Measurements from ENCODE around the gene MRPL52. TPM values are rescaled to one million over a fixed set of nuclear protein-coding genes. Genes with fewer than 3 reads are reported as not detected.

The MRPL52 gene
- total RNA-seq, 5 donors from 2014 or later (not counting 1 experiment from before 2014, with no cell fraction given): 36.5 to 70.1 (median 62.2) TPM

GRCh38 chr14:22836301-22837113 is 6.8 kb downstream of the MRPL52 start, which contains the start of gene MMP14:
Gene MMP14, plus strand, starts transcription at chr14:22836585. Its CDS starts 233 bp downstream, at chr14:22836818.
- 37% methylated on average over 31 of the region's 46 CpGs for WGBS (ENCODE audit: insufficient coverage)
- Mint-ChIP-seq H3K9me3 (no peaks in the 10 kb centered on the region), H3K4me3 (peak within 1 kb of the TSS; percentile 81 to 90 (median 87)), H3K4me1 (peaks cover 9 to 21% (median 18%) of the 10 kb centered on the region in 3 donors), H3K36me3 (peaks cover 16% of the 10 kb centered on the region), H3K27me3 (peaks cover 13 to 28% of the 10 kb centered on the region in 2 donors), H3K27ac (peak within 1 kb of the TSS; percentile 29 to 55)
- ATAC-seq (replicated peaks in 1 of 4) (no peak), DNase-seq (no peak)
- H3K4me1 ChIP-seq (ENCODE audit: control insufficient read depth in 1 of 2, extremely low read depth in 1 of 2, insufficient read depth in 2 of 2, low read length in 2 of 2): peaks cover 6 to 21% of the 10 kb centered on the region in 2 experiments
- peak within 1 kb of the TSS; percentile 43 to 78 for H3K4me3 ChIP-seq (ENCODE audit: control insufficient read depth in 1 of 2, extremely low read depth in 1 of 2, low read length in 1 of 2)
- H3K27me3 ChIP-seq (replicated peaks in 1 of 2; ENCODE audit: control insufficient read depth in 2 of 2, extremely low read depth in 1 of 2, insufficient read depth in 2 of 2, low read length in 1 of 2): peaks cover 0 to 45% of the 10 kb centered on the region in 2 experiments
- POLR2A ChIA-PET: no interaction called here
- CTCF ChIA-PET: interaction anchor here (0.5 to 0.7 kb wide), 2 partner anchors 18 to 235 kb away, joined by 3 to 4 read pairs; no protein-coding TSS in a partner anchor
- H3K36me3 ChIP-seq (ENCODE audit: control insufficient read depth in 2 of 2, extremely low read depth in 1 of 2, insufficient read depth in 1 of 2, low read length in 1 of 2): peaks cover 4 to 20% of the 10 kb centered on the region in 2 donors
- no peaks in the 10 kb centered on the region for H3K9me3 ChIP-seq
- no peak within 1 kb of the TSS for H3K27ac ChIP-seq (ENCODE audit: low read length)

- DNase-seq: peak in 3 of 35 experiments; percentile 8 to 32 (median 13)
- Histone ChIP-seq H3K27ac (ENCODE audit: low read length) (no peak overlapping the region), H3K27me3 (replicated peaks in 1 of 2; ENCODE audit: control insufficient read depth in 2 of 2, extremely low read depth in 1 of 2, insufficient read depth in 2 of 2, low read length in 1 of 2) (peaks cover 0 to 48% of the 10 kb centered on the region in 2 experiments), H3K9me3 (no peaks in the 10 kb centered on the region), H3K36me3 (ENCODE audit: control insufficient read depth in 2 of 2, extremely low read depth in 1 of 2, insufficient read depth in 1 of 2, low read length in 1 of 2) (peaks cover 4 to 17% of the 10 kb centered on the region in 2 donors), H3K4me3 (ENCODE audit: control insufficient read depth in 1 of 2, extremely low read depth in 1 of 2, low read length in 1 of 2) (peak overlapping the region; percentile 43 to 78), H3K4me1 (ENCODE audit: control insufficient read depth in 1 of 2, extremely low read depth in 1 of 2, insufficient read depth in 2 of 2, low read length in 2 of 2) (peaks cover 6 to 21% of the 10 kb centered on the region in 2 experiments)
- WGBS (ENCODE audit: insufficient coverage): 9% methylated on average over 32 of the region's 57 CpGs
- Mint-ChIP-seq H3K9me3 (no peaks in the 10 kb centered on the region), H3K27me3 (peaks cover 13 to 31% of the 10 kb centered on the region in 2 donors), H3K4me1 (peaks cover 5 to 13% (median 13%) of the 10 kb centered on the region in 3 donors), H3K4me3 (peak overlapping the region; percentile 81 to 90 (median 87)), H3K27ac (peak overlapping the region in 1 of 2 donors; percentile 39), H3K36me3 (peaks cover 11% of the 10 kb centered on the region)
- peak; percentile 43 to 59 (median 58) for ATAC-seq (replicated peaks in 1 of 4)
- POLR2A ChIA-PET: interaction anchor here in 1 of 2 donors (0.7 kb wide), 1 partner anchor 1278 kb away, joined by 4 read pairs; the partner anchor contains the start of gene NRL
- CTCF ChIA-PET: interaction anchor here (0.7 to 0.9 kb wide), 2 partner anchors 16 to 234 kb away, joined by 3 to 4 read pairs; no protein-coding TSS in a partner anchor
These were observed 7.5 kb downstream of the MRPL52 start for GRCh38 chr14:22837114-22837749.

DNA sequence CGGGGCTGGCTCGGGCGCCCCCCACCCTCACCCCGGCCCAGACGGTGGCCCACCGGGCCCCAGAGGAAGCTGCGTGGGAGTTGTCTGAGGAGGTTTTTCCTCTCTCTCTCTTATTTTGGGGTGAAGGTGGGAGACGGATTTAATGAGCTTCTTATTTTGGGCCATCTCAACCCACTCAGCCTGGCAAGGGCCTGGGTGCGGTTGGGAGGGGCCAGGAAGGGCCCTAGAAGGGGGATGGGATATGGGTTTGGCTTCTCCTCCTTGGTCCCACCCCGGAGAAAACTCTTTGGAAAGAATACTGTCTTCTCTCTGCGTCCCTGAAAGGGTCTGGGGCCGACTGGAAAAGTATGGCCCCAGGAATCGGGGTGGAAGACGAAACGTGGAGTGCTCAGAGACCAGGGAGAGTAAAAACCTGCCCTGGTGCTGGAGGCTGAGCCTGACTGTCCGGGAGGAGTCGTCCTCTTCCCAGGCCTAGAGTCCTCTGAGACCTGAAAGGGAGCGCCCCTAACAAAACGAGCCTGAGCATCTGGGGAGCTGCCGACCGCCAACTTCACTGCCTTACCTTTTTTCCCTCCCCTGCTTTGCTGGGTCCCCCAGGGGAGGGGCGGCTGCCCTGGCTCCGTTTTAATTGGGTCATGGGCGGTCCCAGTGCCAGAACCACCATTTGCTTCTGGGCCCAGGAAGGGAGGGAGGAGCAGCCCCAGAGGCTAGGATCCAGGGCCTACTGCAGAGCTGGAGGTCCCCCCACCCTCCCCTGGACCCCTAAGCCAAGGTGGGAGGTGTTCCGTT is 8.3 kb downstream of the MRPL52 start:
- ChIA-PET CTCF (interaction anchor here (0.9 kb wide), 2 partner anchors 15 to 82 kb away, joined by 3 read pairs; no protein-coding TSS in a partner anchor), POLR2A (interaction anchor here in 1 of 2 donors (0.7 kb wide), 1 partner anchor 1277 kb away, joined by 4 read pairs; the partner anchor contains the start of gene NRL)
- peak overlapping the region; percentile 43 to 78 for H3K4me3 ChIP-seq (ENCODE audit: control insufficient read depth in 1 of 2, extremely low read depth in 1 of 2, low read length in 1 of 2)
- peaks cover 13 to 31% of the 10 kb centered on the region in 2 donors for H3K27me3 Mint-ChIP-seq
- H3K4me1 ChIP-seq (ENCODE audit: control insufficient read depth in 1 of 2, extremely low read depth in 1 of 2, insufficient read depth in 2 of 2, low read length in 2 of 2): peaks cover 6 to 21% of the 10 kb centered on the region in 2 experiments
- peaks cover 4 to 17% of the 10 kb centered on the region in 2 donors for H3K36me3 ChIP-seq (ENCODE audit: control insufficient read depth in 2 of 2, extremely low read depth in 1 of 2, insufficient read depth in 1 of 2, low read length in 1 of 2)
- no peak for DNase-seq
- H3K27ac ChIP-seq (ENCODE audit: low read length): no peak overlapping the region
- peaks cover 0 to 54% of the 10 kb centered on the region in 2 experiments for H3K27me3 ChIP-seq (replicated peaks in 1 of 2; ENCODE audit: control insufficient read depth in 2 of 2, extremely low read depth in 1 of 2, insufficient read depth in 2 of 2, low read length in 1 of 2)
- H3K9me3 ChIP-seq: no peaks in the 10 kb centered on the region
- 96% methylated on average over 12 of the region's 25 CpGs for WGBS (ENCODE audit: insufficient coverage)
- peaks cover 5 to 13% (median 13%) of the 10 kb centered on the region in 3 donors for H3K4me1 Mint-ChIP-seq
- peak in 2 of 4 experiments; percentile 12 to 24 for ATAC-seq (replicated peaks in 1 of 4)
- H3K36me3 Mint-ChIP-seq: peaks cover 11% of the 10 kb centered on the region
- H3K9me3 Mint-ChIP-seq: no peaks in the 10 kb centered on the region
- H3K4me3 Mint-ChIP-seq: peak overlapping the region; percentile 43 to 90 (median 58)
- H3K27ac Mint-ChIP-seq: peak overlapping the region in 1 of 2 donors; percentile 4

DNA sequence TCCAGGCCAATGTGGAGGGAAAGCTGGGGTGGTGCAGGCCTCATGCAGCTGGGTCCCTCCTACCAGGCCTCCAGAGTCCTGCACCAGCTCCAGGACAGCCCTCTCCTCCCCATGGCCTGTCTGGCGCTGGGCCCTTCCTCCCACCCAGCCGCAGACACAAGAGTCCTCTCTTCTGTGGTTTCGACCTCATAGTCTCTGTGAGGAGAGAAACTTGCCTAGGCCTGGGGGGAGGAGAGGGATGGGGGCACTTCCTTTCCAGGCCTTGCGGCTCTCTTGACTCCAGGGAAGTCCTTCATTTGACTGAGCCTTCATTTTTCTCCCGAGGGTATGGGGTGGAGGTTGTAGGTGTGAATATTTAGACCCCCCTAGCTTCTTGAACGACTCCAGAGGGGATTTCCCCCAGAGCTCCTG is 8.9 kb downstream of the MRPL52 start:
- Histone ChIP-seq H3K4me1 (ENCODE audit: control insufficient read depth in 1 of 2, extremely low read depth in 1 of 2, insufficient read depth in 2 of 2, low read length in 2 of 2) (peaks cover 6 to 21% of the 10 kb centered on the region in 2 experiments), H3K9me3 (no peaks in the 10 kb centered on the region), H3K27ac (ENCODE audit: low read length) (no peak overlapping the region), H3K27me3 (replicated peaks in 1 of 2; ENCODE audit: control insufficient read depth in 2 of 2, extremely low read depth in 1 of 2, insufficient read depth in 2 of 2, low read length in 1 of 2) (peaks cover 0 to 61% of the 10 kb centered on the region in 2 experiments), H3K36me3 (ENCODE audit: control insufficient read depth in 2 of 2, extremely low read depth in 1 of 2, insufficient read depth in 1 of 2, low read length in 1 of 2) (peaks cover 4 to 11% of the 10 kb centered on the region in 2 donors), H3K4me3 (ENCODE audit: control insufficient read depth in 1 of 2, extremely low read depth in 1 of 2, low read length in 1 of 2) (no peak overlapping the region)
- Mint-ChIP-seq H3K27ac (no peak overlapping the region), H3K27me3 (peaks cover 13 to 37% of the 10 kb centered on the region in 2 donors), H3K4me3 (peak overlapping the region in 1 of 3 donors; percentile 90), H3K4me1 (peaks cover 5 to 13% (median 13%) of the 10 kb centered on the region in 3 donors), H3K36me3 (peaks cover 11% of the 10 kb centered on the region), H3K9me3 (no peaks in the 10 kb centered on the region)
- ChIA-PET POLR2A (no interaction called here), CTCF (interaction anchor here (0.9 to 1.5 kb wide), 3 partner anchors 16 to 81 kb away, joined by 3 to 4 read pairs (median 3); no protein-coding TSS in a partner anchor)
- DNase-seq (no peak), ATAC-seq (replicated peaks in 1 of 4) (no peak)
- WGBS (ENCODE audit: insufficient coverage): no CpG with 5 or more reads among the region's 6 CpGs

- CTCF ChIA-PET: interaction anchor here (0.6 to 1.5 kb wide), 5 partner anchors 11 to 81 kb away, joined by 3 to 4 read pairs (median 3); no protein-coding TSS in a partner anchor
- H3K36me3 Mint-ChIP-seq: peaks cover 8% of the 10 kb centered on the region
- H3K4me1 Mint-ChIP-seq: peaks cover 5 to 13% (median 13%) of the 10 kb centered on the region in 3 donors
- 88% methylated on average over 5 of the region's 6 CpGs for WGBS (ENCODE audit: insufficient coverage)
- Histone ChIP-seq H3K27ac (ENCODE audit: low read length) (no peak overlapping the region), H3K27me3 (replicated peaks in 1 of 2; ENCODE audit: control insufficient read depth in 2 of 2, extremely low read depth in 1 of 2, insufficient read depth in 2 of 2, low read length in 1 of 2) (peaks cover 0 to 64% of the 10 kb centered on the region in 2 experiments), H3K4me3 (ENCODE audit: control insufficient read depth in 1 of 2, extremely low read depth in 1 of 2, low read length in 1 of 2) (no peak overlapping the region), H3K9me3 (no peaks in the 10 kb centered on the region), H3K36me3 (ENCODE audit: control insufficient read depth in 2 of 2, extremely low read depth in 1 of 2, insufficient read depth in 1 of 2, low read length in 1 of 2) (peaks cover 4 to 5% of the 10 kb centered on the region in 2 donors), H3K4me1 (ENCODE audit: control insufficient read depth in 1 of 2, extremely low read depth in 1 of 2, insufficient read depth in 2 of 2, low read length in 2 of 2) (peaks cover 6 to 21% of the 10 kb centered on the region in 2 experiments)
- DNase-seq (no peak), ATAC-seq (replicated peaks in 1 of 4) (no peak)
- POLR2A ChIA-PET: no interaction called here
- H3K4me3 Mint-ChIP-seq: peak overlapping the region in 1 of 3 donors; percentile 90
- H3K27ac Mint-ChIP-seq: no peak overlapping the region
- H3K27me3 Mint-ChIP-seq: peaks cover 13 to 37% of the 10 kb centered on the region in 2 donors
- H3K9me3 Mint-ChIP-seq: no peaks in the 10 kb centered on the region
These were observed 9.6 kb downstream of the MRPL52 start for GRCh38 chr14:22839159-22839779.
